ENCODE results near the gene CASS4.

Gene CASS4

DNA sequence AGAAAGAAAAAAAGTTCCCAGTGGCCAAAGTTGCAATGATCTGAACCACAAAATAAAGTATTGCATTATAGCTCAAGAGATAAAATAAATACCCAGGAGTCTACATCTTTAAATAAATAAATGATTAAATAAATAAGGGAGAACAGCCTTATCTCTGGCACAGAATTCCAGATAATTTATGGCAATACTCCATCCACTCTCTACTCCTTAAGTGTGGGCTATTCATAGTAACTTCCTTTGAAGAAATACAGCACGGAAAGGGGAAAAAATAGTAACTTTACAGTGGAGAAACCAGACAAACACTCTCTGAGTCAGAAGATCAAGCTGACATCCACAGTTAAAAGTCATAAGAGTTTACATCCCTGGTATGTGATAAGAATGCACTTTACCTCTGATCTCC lies 31.7 kb upstream of the CASS4 start:
- no peak for TF ChIP-seq CTCF (IDR thresholded peaks at IDR 0.05)
- Histone ChIP-seq H3K36me3 (peaks cover 28% of the 10 kb centered on the region), H3K9me3 (no peaks in the 10 kb centered on the region), H3K4me3 (ENCODE audit: low read depth in 1 of 2, low read length in 1 of 2) (no peak overlapping the region), H3K4me1 (ENCODE audit: control insufficient read depth in 1 of 2, insufficient read depth in 1 of 2, low read depth in 1 of 2, low read length in 1 of 2) (peaks cover 0 to 19% of the 10 kb centered on the region in 2 experiments), H3K27ac (no peak overlapping the region), H3K27me3 (no peaks in the 10 kb centered on the region)

- Histone ChIP-seq H3K9me3 (no peaks in the 10 kb centered on the region), H3K27ac (no peak overlapping the region), H3K4me3 (ENCODE audit: low read depth in 1 of 2, low read length in 1 of 2) (no peak overlapping the region), H3K27me3 (no peaks in the 10 kb centered on the region), H3K4me1 (ENCODE audit: control insufficient read depth in 1 of 2, insufficient read depth in 1 of 2, low read depth in 1 of 2, low read length in 1 of 2) (peaks cover 0 to 8% of the 10 kb centered on the region in 2 experiments), H3K36me3 (peaks cover 39% of the 10 kb centered on the region)
- TF ChIP-seq CTCF (IDR thresholded peaks at IDR 0.05): no peak
These were observed 30.6 kb upstream of the CASS4 start for GRCh38 chr20:56381501-56381900.

DNA sequence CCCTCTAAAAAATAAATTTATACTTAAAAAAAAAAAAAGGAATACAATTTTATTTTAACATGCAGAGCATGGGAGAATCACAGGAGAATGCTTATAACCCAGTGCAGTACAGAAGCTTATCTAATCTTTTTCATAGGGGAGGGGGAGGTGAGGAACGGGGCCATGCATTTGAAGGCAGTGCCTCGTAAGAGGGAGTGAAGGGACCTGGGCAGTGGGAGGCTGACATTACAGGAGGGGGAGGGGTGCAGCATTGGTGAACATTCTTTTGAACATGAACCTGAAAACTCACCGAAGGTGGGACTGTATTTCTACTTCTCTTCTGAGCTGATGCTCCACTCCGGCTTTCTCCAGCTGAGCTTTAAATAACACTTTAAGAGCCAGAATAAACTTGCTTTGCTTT lies 29.4 kb upstream of the CASS4 start:
- no peak overlapping the region for H3K4me3 ChIP-seq (ENCODE audit: low read depth in 1 of 2, low read length in 1 of 2)
- peaks cover 39% of the 10 kb centered on the region for H3K36me3 ChIP-seq
- no peak overlapping the region for H3K27ac ChIP-seq
- H3K27me3 ChIP-seq: no peaks in the 10 kb centered on the region
- no peak for TF ChIP-seq CTCF (IDR thresholded peaks at IDR 0.05)
- H3K4me1 ChIP-seq (ENCODE audit: control insufficient read depth in 1 of 2, insufficient read depth in 1 of 2, low read depth in 1 of 2, low read length in 1 of 2): no peaks in the 10 kb centered on the region
- H3K9me3 ChIP-seq: no peaks in the 10 kb centered on the region

- H3K4me3 ChIP-seq (ENCODE audit: low read depth in 1 of 2, low read length in 1 of 2): no peak overlapping the region
- H3K4me1 ChIP-seq (ENCODE audit: control insufficient read depth in 1 of 2, insufficient read depth in 1 of 2, low read depth in 1 of 2, low read length in 1 of 2): no peaks in the 10 kb centered on the region
- no peaks in the 10 kb centered on the region for H3K27me3 ChIP-seq
- H3K36me3 ChIP-seq: peaks cover 39% of the 10 kb centered on the region
- H3K9me3 ChIP-seq: no peaks in the 10 kb centered on the region
- TF ChIP-seq CTCF (IDR thresholded peaks at IDR 0.05): no peak
- H3K27ac ChIP-seq: no peak overlapping the region
These were observed 28.7 kb upstream of the CASS4 start for GRCh38 chr20:56383334-56383733.

- peaks cover 39% of the 10 kb centered on the region for H3K36me3 ChIP-seq
- TF ChIP-seq CTCF (IDR thresholded peaks at IDR 0.05): no peak
- no peaks in the 10 kb centered on the region for H3K9me3 ChIP-seq
- no peaks in the 10 kb centered on the region for H3K4me1 ChIP-seq (ENCODE audit: control insufficient read depth in 1 of 2, insufficient read depth in 1 of 2, low read depth in 1 of 2, low read length in 1 of 2)
- H3K27ac ChIP-seq: no peak overlapping the region
- no peak overlapping the region for H3K4me3 ChIP-seq (ENCODE audit: low read depth in 1 of 2, low read length in 1 of 2)
- no peaks in the 10 kb centered on the region for H3K27me3 ChIP-seq
These were observed 26.9 kb upstream of the CASS4 start for GRCh38 chr20:56385130-56385529.

- no peaks in the 10 kb centered on the region for H3K9me3 ChIP-seq
These were observed 25.8 kb upstream of the CASS4 start for GRCh38 chr20:56386219-56386618.

More at GRCh38 chr20:56386219-56386618, 25.8 kb upstream of the CASS4 start:
- no peak overlapping the region for H3K4me3 ChIP-seq (ENCODE audit: low read depth in 1 of 2, low read length in 1 of 2)
- peaks cover 5% of the 10 kb centered on the region in 2 experiments for H3K4me1 ChIP-seq (ENCODE audit: control insufficient read depth in 1 of 2, insufficient read depth in 1 of 2, low read depth in 1 of 2, low read length in 1 of 2)
- H3K27me3 ChIP-seq: no peaks in the 10 kb centered on the region
- peaks cover 39% of the 10 kb centered on the region for H3K36me3 ChIP-seq
- H3K27ac ChIP-seq: no peak overlapping the region
- no peak for TF ChIP-seq CTCF (IDR thresholded peaks at IDR 0.05)
